HG03139 (cell line): ENCODE results near the gene TNNT1.
"Not testable (repeated sequence)": the region's sequence is repeated elsewhere in the genome, so short reads cannot be mapped to it uniquely, and the experiment has no call there.

ENCODE experiments used
- ATAC-seq: cut with Tn5 transposase; IDR thresholded peaks from one replicate; pipeline ENCODE4 v1.9.1; 2021; ENCODE audit not compliant: unreplicated experiment

TNNT1 gene

GRCh38 chr19:55112777-55113569 lies 36.0 kb downstream of the TNNT1 start:
- no peak for ATAC-seq

- no peak for ATAC-seq
Observed at GRCh38 chr19:55112246-55112776, 36.7 kb downstream of the TNNT1 start.

GRCh38 chr19:55111238-55111831 lies 37.7 kb downstream of the TNNT1 start:
- ATAC-seq = no peak

GRCh38 chr19:55109527-55110291 lies 39.3 kb downstream of the TNNT1 start:
- no peak for ATAC-seq

- not testable (repeated sequence) for ATAC-seq
Observed at GRCh38 chr19:55107252-55107651, 41.8 kb downstream of the TNNT1 start.

- ATAC-seq = no peak
Observed at GRCh38 chr19:55106591-55106990, 42.4 kb downstream of the TNNT1 start.

GRCh38 chr19:55105237-55105636 lies 43.8 kb downstream of the TNNT1 start:
- no peak for ATAC-seq

- no peak for ATAC-seq
Observed at GRCh38 chr19:55103190-55103589, 45.8 kb downstream of the TNNT1 start.

GRCh38 chr19:55101261-55101660 lies 47.7 kb downstream of the TNNT1 start:
- no peak for ATAC-seq

GRCh38 chr19:55099557-55100506 lies 49.2 kb downstream of the TNNT1 start:
- ATAC-seq = no peak

GRCh38 chr19:55098716-55099556 lies 50.1 kb downstream of the TNNT1 start:
- no peak for ATAC-seq

GRCh38 chr19:55097864-55098715 lies 50.9 kb downstream of the TNNT1 start:
- no peak for ATAC-seq

- no peak for ATAC-seq
Observed at GRCh38 chr19:55096061-55096701, 52.8 kb downstream of the TNNT1 start.

- no peak for ATAC-seq
Observed at GRCh38 chr19:55095260-55096060, 53.5 kb downstream of the TNNT1 start.

GRCh38 chr19:55094456-55095259 lies 54.3 kb downstream of the TNNT1 start:
- no peak for ATAC-seq
